Activated CD4-positive, alpha-beta T cell treated with anti-CD3 and anti-CD28 coated beads, Interleukin-2, amount 50 U/mL, for 4 hours (primary cell): ENCODE results near the gene WDR12.
"Not testable (repeated sequence)": the region's sequence is repeated elsewhere in the genome, so short reads cannot be mapped to it uniquely, and the experiment has no call there.

ENCODE experiments used
- DNase-seq, 2 experiments: peaks; one replicate each; pipeline ENCODE4 v3.0.0-alpha.2; 2020

WDR12 gene

DNA sequence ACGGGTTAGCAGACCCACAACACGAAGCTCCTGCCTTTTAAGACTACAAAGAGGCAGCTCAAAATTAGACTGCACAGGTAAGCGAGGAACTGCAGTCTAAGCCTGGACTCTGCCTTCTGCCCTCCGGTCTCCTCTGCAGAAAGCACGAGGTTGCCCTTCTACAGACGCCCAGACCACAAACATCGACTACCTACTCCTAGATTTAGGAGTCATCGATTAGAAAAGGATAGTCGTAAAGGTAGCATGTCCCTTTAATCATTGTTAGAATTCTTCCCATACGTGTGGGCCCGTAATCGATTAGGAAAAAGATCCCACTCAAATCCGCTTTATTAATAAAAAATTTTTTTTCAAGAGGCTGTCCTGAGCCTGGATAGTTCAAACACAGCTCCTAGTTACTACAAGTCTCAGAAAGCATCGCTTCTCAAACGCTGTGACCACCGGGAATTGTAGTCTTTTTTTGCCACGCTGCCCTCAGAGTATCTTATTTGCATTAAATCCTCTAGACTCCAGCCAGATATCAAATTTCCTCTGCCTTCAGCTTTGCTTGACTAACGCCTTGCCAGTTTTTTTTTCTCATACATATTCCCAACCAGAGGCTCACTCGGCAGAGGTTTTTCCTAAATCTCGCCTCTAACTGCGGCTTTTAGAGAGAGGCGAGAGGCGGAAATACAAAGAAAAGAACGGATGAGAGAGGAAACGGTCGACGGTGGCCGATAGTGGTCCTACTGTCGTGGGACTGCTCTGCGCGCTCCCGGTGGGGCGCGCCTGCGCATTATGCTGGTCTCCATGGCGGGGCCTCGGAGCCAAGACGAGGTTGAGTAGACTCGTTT is at the start of gene WDR12, which contains the start of gene CARF:
TSS of gene WDR12 (minus strand) at position 162 of the 830 bp plus-strand sequence. CDS start 197 bp downstream, outside the sequence.
TSS of gene CARF (plus strand) at position 764 of the 830 bp plus-strand sequence. CDS start 29,628 bp downstream, outside the sequence.
- DNase-seq: peak; percentile 85

DNA sequence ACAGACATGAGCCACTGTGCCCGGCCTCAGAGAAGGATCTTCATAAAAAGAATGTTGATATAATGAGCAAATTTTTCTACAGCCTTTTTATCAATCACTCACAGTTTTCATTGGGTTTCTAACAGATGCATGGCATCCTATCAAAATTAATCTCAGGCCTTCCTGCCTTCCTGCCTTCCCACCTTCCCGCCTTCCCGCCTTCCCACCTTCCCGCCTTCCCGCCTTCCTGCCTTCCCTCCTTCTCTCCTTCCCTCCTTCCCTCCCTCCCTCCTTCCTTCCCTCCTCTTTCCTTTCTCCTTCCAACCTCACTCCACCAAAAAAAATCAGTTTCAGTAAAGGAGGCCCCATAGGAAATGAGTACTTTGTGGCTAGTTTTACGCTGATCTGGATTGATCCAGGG is 49.1 kb upstream of the WDR12 start:
- no peak for DNase-seq

DNA sequence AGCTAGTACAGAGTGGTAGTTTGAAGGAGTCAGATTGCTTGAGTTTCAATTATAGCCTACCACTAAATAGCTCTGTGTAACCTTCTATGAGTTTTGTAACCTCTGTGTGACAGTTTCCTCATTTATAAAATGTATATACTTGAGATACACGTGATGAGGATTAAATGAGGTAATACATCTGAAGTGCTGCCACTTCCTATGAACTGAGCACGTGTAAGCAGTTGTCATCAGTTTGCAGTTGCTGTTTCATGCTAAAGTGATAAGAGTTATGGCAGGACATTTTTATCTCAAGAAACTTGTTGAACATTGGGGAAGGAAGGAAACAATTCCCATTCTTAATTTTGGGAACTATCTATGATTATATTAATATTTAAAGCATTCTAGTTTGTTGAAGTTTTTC is 39.1 kb upstream of the WDR12 start:
- no peak for DNase-seq

DNA sequence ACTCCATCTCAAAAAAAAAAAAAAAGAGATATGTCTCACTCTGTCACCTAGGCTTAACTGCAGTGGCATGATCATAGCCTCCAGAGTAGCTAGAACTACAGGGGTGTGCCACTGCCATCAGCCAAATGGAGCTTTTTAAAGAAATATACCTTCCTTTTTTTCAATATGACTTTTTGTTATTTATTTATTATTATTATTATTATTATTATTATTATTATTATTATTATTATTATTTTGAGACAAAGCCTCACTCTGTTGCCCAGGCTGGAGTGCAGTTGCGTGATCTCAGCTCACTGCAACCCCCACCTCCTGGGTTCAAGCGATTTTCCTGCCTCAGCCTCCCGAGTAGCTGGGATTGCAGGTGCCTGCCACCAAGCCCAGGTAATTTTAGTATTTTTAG is 37.9 kb upstream of the WDR12 start:
- not testable (repeated sequence) for DNase-seq

DNA sequence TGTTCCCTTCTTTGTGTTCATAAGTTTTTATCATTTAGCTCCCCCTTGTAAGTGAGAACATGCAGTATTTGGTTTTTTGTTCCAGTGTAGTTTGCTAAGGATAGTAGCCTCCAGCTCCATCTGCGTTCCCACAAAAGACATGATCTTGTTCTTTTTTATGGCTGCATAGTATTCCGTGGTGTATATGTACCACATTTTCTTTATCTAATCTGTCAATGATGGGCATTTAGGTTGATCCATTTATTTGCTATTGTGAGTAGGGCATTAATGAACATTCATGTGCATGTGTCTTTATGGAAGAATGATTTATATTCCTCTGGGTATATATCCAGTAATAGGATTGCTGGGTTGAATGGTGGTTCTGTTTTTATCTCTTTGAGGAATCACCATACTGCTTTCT is 34.0 kb upstream of the WDR12 start:
- no peak for DNase-seq

DNA sequence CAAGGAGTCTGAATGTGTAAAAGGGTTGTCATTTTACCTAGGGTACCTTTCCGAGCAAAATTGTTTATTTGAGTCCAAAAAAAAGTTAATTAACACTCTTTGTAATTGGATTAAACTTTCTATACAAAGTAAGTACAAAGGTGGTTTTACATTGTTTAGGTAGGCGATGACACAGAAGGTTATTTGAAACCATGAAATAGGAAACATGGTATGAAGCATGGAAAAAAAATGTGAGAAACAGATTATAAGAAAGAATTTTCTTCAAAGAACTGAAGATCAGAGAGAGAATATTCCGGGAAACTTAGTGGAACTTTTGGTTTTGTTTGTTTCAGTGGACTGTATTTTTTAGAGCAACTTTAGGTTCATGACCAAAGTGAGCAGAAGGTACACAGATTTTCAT is 33.3 kb upstream of the WDR12 start:
- DNase-seq: no peak

DNA sequence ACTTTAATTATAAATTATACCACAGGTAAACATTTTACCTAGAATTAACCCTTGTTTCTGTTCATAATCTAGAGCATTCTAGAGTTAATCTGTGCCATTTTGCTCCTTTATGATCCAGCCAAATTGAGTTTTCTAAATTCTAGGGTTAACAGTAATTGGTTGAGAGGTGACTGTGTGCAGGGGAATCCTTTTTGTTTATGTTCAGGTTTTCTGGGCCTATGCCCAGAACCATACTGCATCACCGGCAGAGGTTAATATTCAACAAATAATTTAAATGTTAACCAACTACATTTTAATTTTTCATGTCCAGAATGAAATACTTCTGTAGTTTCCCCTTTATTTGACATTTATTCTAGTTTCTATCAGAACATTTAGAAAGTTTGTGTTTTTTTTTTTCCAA is 32.9 kb upstream of the WDR12 start:
- no peak for DNase-seq

DNA sequence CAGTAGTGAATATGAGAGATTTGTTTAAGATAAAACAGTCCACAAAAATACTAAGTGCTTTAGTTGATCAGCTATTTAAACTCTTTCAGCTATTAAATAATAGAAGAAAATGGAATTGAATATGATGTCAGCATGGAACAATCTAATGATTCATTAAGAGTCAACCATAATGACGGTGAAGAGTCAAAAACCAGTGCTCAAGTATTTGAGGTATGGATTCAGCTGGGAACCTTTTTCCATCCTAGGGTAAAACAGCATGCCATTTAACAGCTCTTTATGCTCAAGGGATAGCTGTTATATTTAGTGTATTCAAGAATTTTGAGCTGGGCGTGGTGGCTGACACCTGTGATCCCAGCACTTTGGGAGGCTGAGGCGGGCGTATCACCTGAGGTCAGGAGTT is 30.3 kb upstream of the WDR12 start:
- no peak for DNase-seq

DNA sequence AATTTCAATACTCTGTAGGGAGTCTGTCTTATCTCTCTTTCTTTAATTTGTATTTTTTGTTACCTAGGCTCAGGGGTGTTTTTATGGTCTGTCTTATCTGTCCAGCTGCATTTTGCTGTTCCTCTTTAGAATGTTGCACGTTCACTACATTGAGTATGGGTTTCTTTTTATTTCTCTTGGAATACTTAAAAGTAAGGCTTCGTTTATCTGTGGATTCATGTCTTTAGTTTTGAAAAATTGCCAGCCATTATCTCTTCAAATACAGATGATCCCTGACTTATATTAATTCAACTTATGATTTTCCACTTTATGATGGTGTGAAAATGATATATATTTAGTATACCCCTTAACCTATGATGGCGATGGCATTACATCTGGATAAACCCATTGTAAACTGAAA is 27.5 kb upstream of the WDR12 start:
- no peak for DNase-seq

DNA sequence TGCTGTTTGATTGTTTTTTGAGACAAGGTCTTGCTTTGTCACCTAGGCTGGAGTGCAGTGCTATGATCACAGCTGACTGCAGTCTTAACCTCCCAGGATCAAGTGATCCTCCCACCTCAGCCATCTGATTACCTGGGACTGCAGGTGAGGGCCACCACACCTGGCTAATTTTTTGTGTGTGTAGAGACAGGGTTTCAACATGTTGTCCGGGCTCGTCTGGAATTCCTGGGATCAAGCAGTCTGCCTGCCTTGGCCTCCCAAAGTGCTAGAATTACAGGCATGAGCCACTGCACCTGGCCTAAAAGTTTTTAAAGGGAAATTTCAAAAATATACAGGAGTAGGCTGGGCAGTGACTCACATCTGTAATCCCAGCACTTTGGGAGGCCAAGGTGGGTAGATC is 23.0 kb upstream of the WDR12 start:
- DNase-seq: no peak

DNA sequence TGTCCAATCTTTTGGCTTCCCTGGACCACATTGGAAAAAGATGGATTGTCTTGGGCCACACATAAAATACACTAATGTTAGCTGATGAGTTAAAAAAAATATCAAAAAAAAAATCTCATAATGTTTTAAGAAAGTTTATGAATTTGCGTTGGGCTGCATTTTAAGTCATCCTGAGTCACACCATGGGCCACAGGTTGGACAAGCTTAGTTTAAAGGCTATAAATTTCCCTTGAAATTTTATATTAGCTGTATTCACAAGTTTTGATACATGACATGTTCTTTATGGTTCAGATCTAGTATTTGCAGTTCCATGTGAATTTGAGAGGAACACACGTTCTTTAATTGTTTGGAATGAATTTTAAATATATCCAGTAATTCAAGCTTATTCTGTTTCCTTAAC is 22.5 kb upstream of the WDR12 start:
- DNase-seq: no peak

DNA sequence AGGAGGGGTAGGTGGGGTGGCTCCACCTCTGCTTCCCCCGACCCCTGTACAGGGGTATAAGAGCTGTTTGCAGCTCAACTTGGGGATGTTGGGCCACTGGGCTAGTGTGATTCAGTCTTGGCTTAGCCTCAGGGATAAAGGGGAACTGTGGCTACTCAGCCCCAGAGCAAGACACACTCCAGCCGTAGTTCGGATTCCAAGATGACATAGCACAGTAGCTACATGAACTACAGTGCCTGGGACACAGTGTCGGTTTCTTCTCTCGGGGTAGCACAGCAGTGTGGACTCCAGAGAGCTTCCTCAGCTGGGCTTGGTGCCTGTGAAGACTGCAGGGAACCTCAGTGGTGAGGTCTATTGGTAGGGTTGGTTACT is 21.7 kb upstream of the WDR12 start:
- no peak for DNase-seq

DNA sequence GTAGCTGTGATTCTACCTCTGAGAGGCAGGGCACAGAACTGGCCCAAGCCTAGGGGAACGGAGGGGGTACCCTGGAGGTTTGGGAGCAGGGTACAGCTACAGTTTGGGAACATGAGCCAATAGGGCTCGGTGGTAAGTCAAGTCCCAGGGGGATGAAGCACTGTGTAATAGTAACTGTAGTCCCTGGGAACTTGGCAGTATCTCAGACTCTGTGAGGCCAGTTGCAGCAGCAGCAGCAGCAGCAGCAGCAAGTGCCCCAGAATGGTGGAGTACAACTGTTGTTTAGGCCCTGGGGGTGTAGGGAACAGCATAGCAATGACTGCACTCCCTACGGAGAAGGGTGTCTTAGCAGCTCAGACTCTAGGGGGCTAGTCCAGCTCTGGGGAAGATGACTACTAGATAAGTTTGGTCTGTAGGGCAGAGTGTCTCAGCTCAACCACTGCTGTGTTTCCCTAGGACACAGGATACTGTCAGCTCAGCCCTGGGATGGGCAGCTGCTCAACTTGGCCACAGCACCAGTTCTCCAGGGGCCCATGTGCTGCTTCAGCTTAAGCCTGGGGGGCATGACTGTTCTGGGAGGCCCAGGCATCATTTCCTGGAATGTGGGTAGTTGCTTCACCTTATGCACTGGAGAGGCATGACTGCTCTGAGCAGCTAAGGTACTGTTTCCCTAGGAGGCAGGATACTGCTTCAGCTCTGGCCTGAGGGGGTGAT is 21.1 kb upstream of the WDR12 start:
- DNase-seq: no peak

DNA sequence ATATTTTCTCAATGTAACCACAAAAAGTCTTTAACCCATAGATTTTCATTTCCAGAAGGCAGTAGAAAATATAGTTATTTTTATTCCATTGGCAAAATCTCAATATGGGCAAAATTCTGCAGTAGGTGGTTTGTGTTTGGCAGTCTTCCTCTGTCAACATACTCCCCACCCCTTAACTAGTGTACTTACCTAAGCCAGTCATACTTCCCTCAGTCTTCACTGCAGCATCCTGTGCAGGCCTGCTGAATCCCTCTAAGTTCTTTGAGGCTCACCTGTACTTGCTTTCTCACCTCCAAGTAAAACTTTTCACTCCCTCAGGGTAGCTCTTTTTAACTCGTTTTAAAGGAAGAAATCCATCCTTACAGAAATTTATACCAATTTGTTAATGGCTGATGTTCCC is 7.4 kb upstream of the WDR12 start:
- DNase-seq: no peak

DNA sequence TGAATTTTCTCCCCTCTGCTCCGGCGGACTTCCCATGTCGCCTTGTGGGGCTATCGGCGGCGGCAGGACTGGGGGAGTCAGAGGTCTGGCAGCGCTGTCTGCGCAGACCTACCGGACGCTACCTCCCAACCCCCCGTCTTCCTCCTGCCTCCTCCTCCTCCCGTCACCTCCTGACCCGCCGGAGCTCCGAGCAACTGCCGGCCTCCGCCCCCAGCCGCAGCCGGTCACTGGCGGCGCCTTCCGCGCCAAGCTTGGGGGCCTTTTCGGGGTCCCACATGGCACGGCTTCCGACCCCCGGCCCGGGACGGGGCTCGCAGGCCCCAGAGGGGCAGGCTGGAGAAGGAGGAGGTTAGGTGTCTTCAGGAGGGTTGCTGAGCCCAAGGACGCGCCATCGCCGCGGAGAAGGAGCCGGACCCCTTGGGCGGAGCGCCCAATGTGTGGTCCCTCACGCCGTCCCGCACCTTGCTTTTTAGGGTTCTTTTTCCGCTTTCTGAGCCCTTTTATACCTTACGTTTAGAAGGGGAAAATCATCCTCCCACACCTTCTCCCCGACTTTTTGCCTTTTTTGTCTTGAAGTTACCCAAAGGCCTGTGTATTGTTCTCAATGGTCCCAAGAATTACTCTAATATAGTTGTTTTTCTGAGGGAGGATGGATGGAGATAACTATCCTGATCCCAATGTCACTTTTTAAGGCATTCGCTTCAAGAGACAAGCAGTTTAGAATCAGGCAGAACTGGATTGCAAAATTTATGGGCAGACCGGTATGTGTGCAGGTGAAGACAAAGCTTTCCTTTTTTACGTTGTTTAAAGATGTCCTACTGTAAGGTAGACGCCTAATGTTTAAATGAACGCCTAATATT is 1.1 kb upstream of the WDR12 start:
- not testable (repeated sequence) for DNase-seq

DNA sequence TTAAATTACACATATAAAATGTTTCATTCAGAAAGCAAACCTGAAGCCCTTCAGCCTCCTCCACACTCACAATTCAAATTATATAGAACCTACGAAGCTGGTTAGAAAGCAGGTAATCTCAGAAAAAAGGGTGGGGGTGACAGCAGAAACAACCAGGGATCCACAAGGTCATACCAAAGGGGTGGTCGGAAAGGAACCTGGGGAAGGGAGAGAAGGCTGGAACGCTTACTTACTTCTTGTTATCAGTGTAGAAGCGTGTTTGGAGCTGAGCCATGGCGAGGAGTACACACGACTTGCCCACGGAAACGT is 316 bp downstream of the WDR12 start:
- DNase-seq: no peak

DNA sequence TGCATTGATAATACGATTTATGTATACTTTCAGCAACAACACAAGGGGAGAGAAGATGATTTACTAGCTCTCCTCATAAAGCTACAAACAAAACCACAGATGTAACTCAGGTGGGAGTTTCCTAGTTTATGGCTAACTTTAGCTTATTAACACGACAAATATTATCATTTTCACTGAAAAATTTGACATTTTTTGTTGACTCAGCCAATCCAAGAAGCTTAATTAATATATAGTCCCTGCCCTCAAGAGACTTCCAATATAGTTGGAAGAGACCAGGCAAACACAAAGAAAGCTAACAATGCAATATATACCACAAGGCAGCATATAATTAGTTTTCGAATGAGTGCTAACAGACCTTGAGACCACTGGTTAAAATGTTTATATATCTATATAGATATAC is 775 bp downstream of the WDR12 start:
- no peak for DNase-seq

DNA sequence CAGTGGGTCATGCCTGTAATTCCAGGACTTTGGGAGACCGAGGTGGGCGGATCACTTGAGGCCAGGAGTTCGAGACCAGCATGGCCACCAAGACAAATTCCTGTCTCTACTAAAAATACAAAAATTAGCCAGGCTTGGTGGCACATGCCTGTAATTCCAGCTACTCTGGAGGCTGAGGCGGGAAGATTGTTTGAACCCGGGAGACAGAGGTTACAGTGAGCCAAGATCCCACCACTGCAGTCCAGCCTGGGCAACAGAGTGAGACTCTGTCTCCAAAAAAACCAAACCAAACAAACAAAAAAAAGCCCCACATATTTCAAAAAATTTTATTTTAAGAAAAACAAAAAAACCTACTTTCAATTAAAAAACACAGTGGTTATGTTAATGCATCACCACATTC is 1.2 kb downstream of the WDR12 start:
- not testable (repeated sequence) for DNase-seq

DNA sequence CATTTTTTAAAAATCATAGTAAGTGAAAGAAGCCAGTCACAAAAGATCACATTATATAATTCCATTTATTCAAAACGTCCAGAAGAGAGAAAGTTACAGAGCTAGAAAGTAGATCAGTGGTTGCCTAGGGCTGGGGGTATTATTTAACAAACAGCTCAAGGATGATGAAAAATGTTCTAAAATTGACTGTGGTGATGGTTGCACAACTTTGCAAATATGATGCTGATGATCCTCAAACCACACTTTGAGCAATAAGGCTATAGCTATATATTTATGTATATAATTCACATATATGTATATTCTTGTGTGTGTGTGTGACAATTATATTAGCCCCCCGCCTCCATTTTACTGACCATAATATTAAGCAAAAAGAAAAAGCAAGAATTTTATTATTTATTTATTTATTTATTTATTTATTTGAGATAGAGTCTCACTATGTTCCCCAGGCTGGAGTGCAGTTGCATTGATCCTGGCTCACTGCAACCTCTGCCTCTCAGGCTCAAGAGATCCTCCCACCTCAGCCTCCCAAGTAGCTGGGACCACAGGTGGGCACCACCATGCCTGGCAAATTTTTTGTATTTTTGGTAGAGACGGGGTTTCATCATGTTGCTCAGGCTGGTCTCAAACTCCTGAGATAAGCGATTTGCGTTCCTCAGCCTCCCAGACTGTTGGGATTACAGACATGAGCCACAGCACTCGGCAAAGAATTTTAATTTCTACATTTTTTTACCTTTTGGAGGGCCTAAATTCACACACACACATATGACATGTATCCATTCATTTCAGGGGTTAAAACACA is 1.9 kb downstream of the WDR12 start:
- no peak for DNase-seq

DNA sequence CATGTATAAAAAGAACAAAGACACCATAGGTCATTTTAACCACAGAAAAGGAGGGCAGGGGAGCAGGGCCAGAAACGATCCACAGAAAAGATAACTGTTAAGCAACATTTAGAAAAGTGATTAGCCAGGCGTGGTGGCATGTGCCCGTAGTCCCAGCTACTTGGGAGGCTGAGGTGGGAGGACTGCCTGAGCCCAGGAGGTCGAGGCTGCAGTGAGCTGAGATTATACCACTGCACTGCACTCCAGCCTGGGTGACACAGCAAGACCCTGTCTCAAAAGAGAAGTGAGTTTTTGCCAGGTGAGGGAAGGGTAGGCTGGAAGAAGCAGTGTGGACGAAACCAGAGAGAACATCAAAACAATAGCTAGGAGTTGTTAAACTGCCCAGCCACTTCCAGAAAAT is 3.3 kb downstream of the WDR12 start:
- no peak for DNase-seq

DNA sequence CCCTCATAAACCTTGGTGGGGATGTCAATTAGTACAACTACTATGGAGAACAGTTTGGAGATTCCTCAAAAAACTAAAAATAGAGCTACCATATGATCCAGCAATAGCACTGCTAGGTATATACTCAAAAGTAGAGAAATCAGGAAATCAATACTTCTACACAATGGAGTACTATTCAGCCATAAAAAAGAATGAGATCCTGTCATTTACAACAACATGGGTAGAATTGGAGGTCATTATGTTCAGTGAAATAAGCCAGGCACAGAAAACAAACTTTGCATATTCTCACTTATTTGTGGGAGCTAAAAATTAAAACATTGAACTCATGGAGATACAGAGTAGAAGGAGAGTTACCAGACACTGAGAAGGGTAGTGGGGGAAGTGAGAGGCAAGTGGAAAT is 6.0 kb downstream of the WDR12 start:
- DNase-seq: not testable (repeated sequence)

DNA sequence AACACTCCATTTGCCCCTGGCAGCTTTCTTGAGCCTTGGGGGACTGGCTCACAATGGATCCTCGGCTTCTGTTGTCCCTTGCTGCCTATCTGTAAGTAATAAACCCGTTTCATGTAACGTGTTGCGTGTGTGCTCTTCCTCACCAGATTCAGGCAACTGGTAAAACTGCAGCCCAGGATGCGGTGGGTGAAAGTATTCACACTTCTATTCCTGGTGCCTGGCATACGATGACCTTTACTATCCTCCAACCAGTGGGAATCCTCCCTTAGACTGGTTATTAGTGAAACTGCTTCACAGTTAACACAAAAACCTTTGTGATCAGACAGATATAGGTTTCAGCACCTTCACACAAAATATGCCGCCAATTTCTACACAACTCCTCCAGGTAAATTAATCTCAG is 26.3 kb downstream of the WDR12 start:
- DNase-seq: no peak
